ENCODE measurements around the gene CHL1.

GRCh38 chr3:207973-208372 lies 11.4 kb downstream of the CHL1 start:
- TF ChIP-seq CTCF (IDR thresholded peaks at IDR 0.05) (no peak), POLR2A (IDR thresholded peaks at IDR 0.05) (no peak)

Data from body of pancreas (tissue), 4 donors.